Measurements from ENCODE around the gene TNFSF15.

Gene TNFSF15

GRCh38 chr9:114830546-114830945 lies 24.7 kb upstream of the TNFSF15 start:
- ChIA-PET POLR2A (no interaction called here), CTCF (no interaction called here)
- DNase-seq (ENCODE audit: extremely low spot score) = no peak
- no peak for TF ChIP-seq FOXA1 (IDR thresholded peaks at IDR 0.05)
- no peak for TF ChIP-seq NFRKB (IDR thresholded peaks at IDR 0.05)
- no peak for TF ChIP-seq SP1 (IDR thresholded peaks at IDR 0.05)
- TF ChIP-seq SUZ12 (IDR thresholded peaks at IDR 0.05) = no peak
- no peak for TF ChIP-seq ELF4 (IDR thresholded peaks at IDR 0.05)
- TF ChIP-seq FOXM1 (IDR thresholded peaks at IDR 0.05; ENCODE audit: borderline replicate concordance) = no peak
- TF ChIP-seq L3MBTL2 (conservative IDR thresholded peaks at IDR 0.05) = no peak
- no peak for TF ChIP-seq FOXK2 (IDR thresholded peaks at IDR 0.05)
- no peak for TF ChIP-seq ARNT (IDR thresholded peaks at IDR 0.05)
- TF ChIP-seq PKNOX1 (IDR thresholded peaks at IDR 0.05) = no peak
- TF ChIP-seq TARDBP (IDR thresholded peaks at IDR 0.05) = no peak
- no peak for TF ChIP-seq CTBP1 (IDR thresholded peaks at IDR 0.05; ENCODE audit: borderline replicate concordance)
- no peak for TF ChIP-seq ZNF384 (IDR thresholded peaks at IDR 0.05)
- TF ChIP-seq HDGF (IDR thresholded peaks at IDR 0.05; ENCODE audit: borderline replicate concordance) = no peak
- no peak for TF ChIP-seq LEF1 (IDR thresholded peaks at IDR 0.05; ENCODE audit: borderline replicate concordance)
- no peak for TF ChIP-seq BHLHE40 (IDR thresholded peaks at IDR 0.05; ENCODE audit: borderline replicate concordance)

- ChIA-PET CTCF (no interaction called here), POLR2A (no interaction called here)
- no peak for DNase-seq (ENCODE audit: extremely low spot score)
- no peak for TF ChIP-seq ELF4 (IDR thresholded peaks at IDR 0.05)
- TF ChIP-seq FOXA1 (IDR thresholded peaks at IDR 0.05) = no peak
- no peak for TF ChIP-seq ARNT (IDR thresholded peaks at IDR 0.05)
- TF ChIP-seq ZNF384 (IDR thresholded peaks at IDR 0.05) = no peak
Observed at GRCh38 chr9:114829574-114830440, 24.0 kb upstream of the TNFSF15 start.

GRCh38 chr9:114828303-114828650 lies 22.4 kb upstream of the TNFSF15 start:
- POLR2A ChIA-PET = no interaction called here
- TF ChIP-seq FOXK2 (IDR thresholded peaks at IDR 0.05) (no peak), SUZ12 (IDR thresholded peaks at IDR 0.05) (no peak), HDGF (IDR thresholded peaks at IDR 0.05; ENCODE audit: borderline replicate concordance) (no peak), BHLHE40 (IDR thresholded peaks at IDR 0.05; ENCODE audit: borderline replicate concordance) (no peak), CTBP1 (IDR thresholded peaks at IDR 0.05; ENCODE audit: borderline replicate concordance) (no peak), LEF1 (IDR thresholded peaks at IDR 0.05; ENCODE audit: borderline replicate concordance) (no peak), L3MBTL2 (conservative IDR thresholded peaks at IDR 0.05) (no peak), FOXM1 (IDR thresholded peaks at IDR 0.05; ENCODE audit: borderline replicate concordance) (no peak), FOXA1 (IDR thresholded peaks at IDR 0.05) (no peak), PKNOX1 (IDR thresholded peaks at IDR 0.05) (no peak), TARDBP (IDR thresholded peaks at IDR 0.05) (no peak), ARNT (IDR thresholded peaks at IDR 0.05) (no peak), SP1 (IDR thresholded peaks at IDR 0.05) (no peak)
- DNase-seq (ENCODE audit: extremely low spot score) = no peak
- CTCF ChIA-PET = no interaction called here

- CTCF ChIA-PET = no interaction called here
- no peak for DNase-seq (ENCODE audit: extremely low spot score)
- no peak for TF ChIP-seq BHLHE40 (IDR thresholded peaks at IDR 0.05; ENCODE audit: borderline replicate concordance)
- no peak for TF ChIP-seq FOXM1 (IDR thresholded peaks at IDR 0.05; ENCODE audit: borderline replicate concordance)
- no peak for TF ChIP-seq CTBP1 (IDR thresholded peaks at IDR 0.05; ENCODE audit: borderline replicate concordance)
- no peak for TF ChIP-seq ELF4 (IDR thresholded peaks at IDR 0.05)
- no peak for TF ChIP-seq PKNOX1 (IDR thresholded peaks at IDR 0.05)
- TF ChIP-seq LEF1 (IDR thresholded peaks at IDR 0.05; ENCODE audit: borderline replicate concordance) = no peak
- TF ChIP-seq HDGF (IDR thresholded peaks at IDR 0.05; ENCODE audit: borderline replicate concordance) = no peak
- TF ChIP-seq ARNT (IDR thresholded peaks at IDR 0.05) = no peak
- TF ChIP-seq FOXK2 (IDR thresholded peaks at IDR 0.05) = no peak
- no peak for TF ChIP-seq FOXA1 (IDR thresholded peaks at IDR 0.05)
- no peak for TF ChIP-seq NFRKB (IDR thresholded peaks at IDR 0.05)
- TF ChIP-seq ZNF384 (IDR thresholded peaks at IDR 0.05) = no peak
- no peak for TF ChIP-seq L3MBTL2 (conservative IDR thresholded peaks at IDR 0.05)
- no peak for TF ChIP-seq SUZ12 (IDR thresholded peaks at IDR 0.05)
- no peak for TF ChIP-seq TARDBP (IDR thresholded peaks at IDR 0.05)
- no peak for TF ChIP-seq SP1 (IDR thresholded peaks at IDR 0.05)
- POLR2A ChIA-PET = no interaction called here
Observed at GRCh38 chr9:114827641-114828302, 21.9 kb upstream of the TNFSF15 start.

GRCh38 chr9:114826431-114826830 lies 20.6 kb upstream of the TNFSF15 start:
- no peak for DNase-seq (ENCODE audit: extremely low spot score)
- ChIA-PET CTCF (no interaction called here), POLR2A (no interaction called here)
- TF ChIP-seq TARDBP (IDR thresholded peaks at IDR 0.05) = no peak
- TF ChIP-seq SUZ12 (IDR thresholded peaks at IDR 0.05) = no peak
- no peak for TF ChIP-seq FOXM1 (IDR thresholded peaks at IDR 0.05; ENCODE audit: borderline replicate concordance)
